ENCODE results near the gene ETNK2.

Gene ETNK2

GRCh38 chr1:204186597-204186996 lies 34.8 kb upstream of the ETNK2 start:
- TF ChIP-seq CTCF (conservative IDR thresholded peaks at IDR 0.05): no peak
- no peak overlapping the region for H3K27ac ChIP-seq

GRCh38 chr1:204181116-204181515 lies 29.3 kb upstream of the ETNK2 start:
- no peak for TF ChIP-seq CTCF (conservative IDR thresholded peaks at IDR 0.05)
- no peak overlapping the region for H3K27ac ChIP-seq

GRCh38 chr1:204180133-204180532 lies 28.3 kb upstream of the ETNK2 start:
- H3K27ac ChIP-seq: no peak overlapping the region
- TF ChIP-seq CTCF (conservative IDR thresholded peaks at IDR 0.05): no peak

GRCh38 chr1:204178487-204179281 lies 26.8 kb upstream of the ETNK2 start:
- no peak for TF ChIP-seq CTCF (conservative IDR thresholded peaks at IDR 0.05)
- H3K27ac ChIP-seq: no peak overlapping the region

- no peak overlapping the region for H3K27ac ChIP-seq
- no peak for TF ChIP-seq CTCF (conservative IDR thresholded peaks at IDR 0.05)
These were observed 25.3 kb upstream of the ETNK2 start for GRCh38 chr1:204177133-204177532.

- H3K27ac ChIP-seq: no peak overlapping the region
- TF ChIP-seq CTCF (conservative IDR thresholded peaks at IDR 0.05): no peak
These were observed 24.2 kb upstream of the ETNK2 start for GRCh38 chr1:204176049-204176448.

- no peak for TF ChIP-seq CTCF (conservative IDR thresholded peaks at IDR 0.05)
- no peak overlapping the region for H3K27ac ChIP-seq
These were observed 23.1 kb upstream of the ETNK2 start for GRCh38 chr1:204174958-204175357.
